Gastroesophageal sphincter (tissue), 4 donors: ENCODE measurements around the gene FER. TPM values are rescaled to one million over a fixed set of nuclear protein-coding genes. Genes with fewer than 3 reads are reported as not detected.

Experiments
- ATAC-seq: fragments of 150-250 bp; one replicate; pipeline ENCODE4 v1.9.1; 2016; ENCODE audit warnings: mild to moderate bottlenecking, moderate library complexity
- H3K27ac ChIP-seq, 4 donors: fragments of 200-600 bp; sonication (generic) in 3 of 4; 1 replicate in 3 of 4; 2 replicates in 1 of 4; pipeline ENCODE4 v1.5.1; 2016 to 2019
- H3K27me3 ChIP-seq: fragments of 200-600 bp; sonication (generic); one replicate; pipeline ENCODE4 v1.5.1; 2019
- H3K36me3 ChIP-seq, 2 donors: fragments of 200-600 bp; sonication (generic); one replicate each; pipeline ENCODE4 v1.5.1; 2019; ENCODE audit warnings: control low read depth in 1 of 2
- H3K4me1 ChIP-seq, 3 donors: fragments of 200-600 bp; sonication (generic); 1 replicate in 2 of 3; 2 replicates in 1 of 3; pipeline ENCODE4 v1.5.1; 2016 to 2019; ENCODE audit warnings: control low read depth in 2 of 3
- H3K4me3 ChIP-seq, 2 donors: fragments of 200-600 bp; sonication (generic); one replicate each; pipeline ENCODE4 v1.5.1; 2019; ENCODE audit warnings: mild to moderate bottlenecking in 1 of 2, moderate library complexity in 1 of 2
- H3K9me3 ChIP-seq, 3 donors: fragments of 200-600 bp; sonication (generic); one replicate each; pipeline ENCODE4 v1.5.1; 2017 to 2019; ENCODE audit warnings: control low read depth in 2 of 3
- EP300 ChIP-seq: sonication (generic); formaldehyde crosslinking; IDR thresholded peaks from one replicate; pipeline ENCODE4 v1.6.1; 2017; ENCODE audit warnings: antibody characterized with exemption, mild to moderate bottlenecking
- POLR2A ChIP-seq, 2 donors: fragments of 450-650 bp; IDR thresholded peaks; one replicate each; pipeline ENCODE4 v1.6.1; 2017; ENCODE audit warnings: antibody characterized with exemption in 2 of 2, mild to moderate bottlenecking in 2 of 2, moderate library complexity in 1 of 2
- POLR2AphosphoS5 ChIP-seq: sonication (generic); formaldehyde crosslinking; IDR thresholded peaks from one replicate; pipeline ENCODE4 v1.6.1; 2017; ENCODE audit warnings: antibody characterized with exemption
- WGBS, 2 donors: methylation state at CpG; one replicate each; pipeline ENCODE4 v1.1.5; 2018; ENCODE audit warnings: low coverage in 1 of 2; 5-methylcytosine and 5-hydroxymethylcytosine counted together
- small RNA-seq, 4 donors: library from RNA; depleted of rRNA; stranded (forward); fragments of <200 nt; gene quantifications; one replicate each; pipeline ENCODE3, GENCODE V24; 2016
- total RNA-seq, 4 donors: library from RNA; depleted of rRNA; stranded (reverse); fragments of >200 nt; gene quantifications; one replicate each; pipeline ENCODE4 v1.1.0, GENCODE V29; 2016
- TF ChIP-seq, protein P1 (sequence below), 4 experiments: fragments of 200-600 bp in 2 of 4; fragments of 450-650 bp in 2 of 4; sonication (generic) in 1 of 4; IDR thresholded peaks; one replicate each; pipeline ENCODE4 v1.5.1; 2017 to 2019; ENCODE audit warnings: antibody characterized with exemption in 4 of 4, mild to moderate bottlenecking in 2 of 4, moderate library complexity in 2 of 4

The FER gene
- total RNA-seq, 4 donors from 2014 or later: 23.2 to 45.3 (median 32.5) TPM

DNA sequence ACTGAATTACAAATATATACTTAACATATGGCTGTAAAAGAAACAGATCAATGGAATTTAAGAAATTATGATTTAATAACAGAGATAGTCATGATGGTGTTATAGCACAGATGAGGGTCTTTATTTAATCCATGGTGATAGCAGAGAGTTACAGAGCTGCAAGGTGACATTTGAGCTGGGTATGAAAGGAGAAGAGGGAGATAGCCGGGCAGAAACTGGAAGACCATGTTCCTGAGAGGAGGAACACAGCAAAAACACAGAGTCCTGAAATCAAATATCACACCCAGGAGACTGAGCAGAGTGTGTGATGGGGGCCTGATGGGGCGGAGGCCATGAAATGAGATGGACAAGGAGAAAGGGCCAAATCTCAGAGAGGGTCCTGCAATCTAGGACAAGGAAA lies 498.7 kb downstream of the FER start:
- no peak for TF ChIP-seq POLR2AphosphoS5
- no peak for TF ChIP-seq EP300
- TF ChIP-seq POLR2A (IDR thresholded peaks at IDR 0.05): no peak
- TF ChIP-seq, protein P1, sequence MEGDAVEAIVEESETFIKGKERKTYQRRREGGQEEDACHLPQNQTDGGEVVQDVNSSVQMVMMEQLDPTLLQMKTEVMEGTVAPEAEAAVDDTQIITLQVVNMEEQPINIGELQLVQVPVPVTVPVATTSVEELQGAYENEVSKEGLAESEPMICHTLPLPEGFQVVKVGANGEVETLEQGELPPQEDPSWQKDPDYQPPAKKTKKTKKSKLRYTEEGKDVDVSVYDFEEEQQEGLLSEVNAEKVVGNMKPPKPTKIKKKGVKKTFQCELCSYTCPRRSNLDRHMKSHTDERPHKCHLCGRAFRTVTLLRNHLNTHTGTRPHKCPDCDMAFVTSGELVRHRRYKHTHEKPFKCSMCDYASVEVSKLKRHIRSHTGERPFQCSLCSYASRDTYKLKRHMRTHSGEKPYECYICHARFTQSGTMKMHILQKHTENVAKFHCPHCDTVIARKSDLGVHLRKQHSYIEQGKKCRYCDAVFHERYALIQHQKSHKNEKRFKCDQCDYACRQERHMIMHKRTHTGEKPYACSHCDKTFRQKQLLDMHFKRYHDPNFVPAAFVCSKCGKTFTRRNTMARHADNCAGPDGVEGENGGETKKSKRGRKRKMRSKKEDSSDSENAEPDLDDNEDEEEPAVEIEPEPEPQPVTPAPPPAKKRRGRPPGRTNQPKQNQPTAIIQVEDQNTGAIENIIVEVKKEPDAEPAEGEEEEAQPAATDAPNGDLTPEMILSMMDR (IDR thresholded peaks at IDR 0.05): no peak
- ATAC-seq: no peak
- Histone ChIP-seq H3K4me1 (no peaks in the 10 kb centered on the region), H3K4me3 (no peak overlapping the region), H3K9me3 (peaks cover 0 to 17% (median 0%) of the 10 kb centered on the region in 3 donors), H3K36me3 (no peaks in the 10 kb centered on the region), H3K27me3 (no peaks in the 10 kb centered on the region), H3K27ac (no peak overlapping the region)
- 79 to 90% methylated on average over 2 of the region's 2 CpGs for WGBS, 2 donors

Small RNA genes lying within 50 kb of the gene (small RNA-seq; reads per million reads assigned to genes)
- gene AC109481.1: 0 reads per million in 4 donors
- 0 reads per million in 4 donors for gene RF00019
- 0 to 0.25 (median 0.06) reads per million in 4 donors for gene RNU6-47P
